SU-DHL-6 (cell line): Measurements from ENCODE around the gene TMEM169.

Experiments
- H2AFZ ChIP-seq: fragments of 200-600 bp; sonication (generic); 2 replicates; pipeline ENCODE4 v1.6.1; 2014; ENCODE audit warnings: low read depth, mild to moderate bottlenecking, moderate library complexity, mixed read lengths, antibody characterized with exemption, low read length; ENCODE audit not compliant: severe bottlenecking
- H3F3A ChIP-seq: fragments of 200-600 bp; shearing (Covaris generic); 2 replicates; pipeline ENCODE4 v1.6.0; 2016; ENCODE audit warnings: antibody characterized with exemption, mild to moderate bottlenecking; ENCODE audit not compliant: insufficient read depth
- H3K27ac ChIP-seq: fragments of 200-600 bp; sonication (generic); 2 replicates; pipeline ENCODE4 v1.5.1; 2016; ENCODE audit warnings: low read depth, mild to moderate bottlenecking, low read length, moderate library complexity, mixed read lengths
- H3K27me3 ChIP-seq: fragments of 200-600 bp; sonication (generic), shearing (Covaris generic); 2 replicates; pipeline ENCODE4 v1.6.0; 2014; ENCODE audit warnings: mild to moderate bottlenecking, low read length
- H3K36me3 ChIP-seq: fragments of 200-600 bp; sonication (generic); 2 replicates; pipeline ENCODE4 v1.6.1; 2014; ENCODE audit warnings: mild to moderate bottlenecking, low read length, mixed read lengths
- H3K4me2 ChIP-seq: fragments of 300-600, 200-600 bp; shearing (Covaris generic), sonication (generic); 2 replicates; pipeline ENCODE4 v1.6.0; 2014; ENCODE audit warnings: low read length, low read depth, mild to moderate bottlenecking; ENCODE audit not compliant: poor library complexity, severe bottlenecking
- H3K4me3 ChIP-seq: fragments of 200-600 bp; sonication (generic); 2 replicates; pipeline ENCODE4 v1.5.1; 2014; ENCODE audit warnings: antibody characterized with exemption, low read length, mild to moderate bottlenecking, mixed read lengths; ENCODE audit not compliant: insufficient read depth, poor library complexity, severe bottlenecking
- H3K79me2 ChIP-seq: fragments of 200-600 bp; sonication (generic); 2 replicates; pipeline ENCODE4 v1.6.1; 2014; ENCODE audit warnings: mild to moderate bottlenecking, low read length, moderate library complexity; ENCODE audit not compliant: insufficient read depth
- H3K9ac ChIP-seq: fragments of 200-600 bp; sonication (generic); 2 replicates; pipeline ENCODE4 v1.7.0; 2014; ENCODE audit warnings: mild to moderate bottlenecking, low read length
- H3K9me2 ChIP-seq: fragments of 200-600 bp; sonication (generic); replicated peaks from 2 replicates; pipeline ENCODE4 v1.6.1; 2014; ENCODE audit warnings: low read length; ENCODE audit not compliant: insufficient read depth
- H3K9me3 ChIP-seq: fragments of 200-600 bp; sonication (generic); 2 replicates; pipeline ENCODE4 v1.6.1; 2014; ENCODE audit warnings: low read length, mixed read lengths; ENCODE audit not compliant: insufficient read depth
- H4K20me1 ChIP-seq: fragments of 200-600 bp; sonication (generic); 2 replicates; pipeline ENCODE4 v1.6.1; 2014; ENCODE audit warnings: low read depth, mild to moderate bottlenecking, antibody characterized with exemption, low read length, moderate library complexity, mixed read lengths
- EZH2phosphoT487 ChIP-seq: fragments of 200-600 bp; sonication (generic), shearing (Covaris generic); conservative IDR thresholded peaks from 2 replicates; pipeline ENCODE4 v1.6.1; 2018; ENCODE audit warnings: mild to moderate bottlenecking, antibody characterized with exemption, low read length, moderate library complexity, mixed read lengths
- TF ChIP-seq, protein P1 (sequence below): fragments of 200-600 bp; sonication (generic); IDR thresholded peaks from one replicate; pipeline ENCODE4 v1.5.1; 2017; ENCODE audit warnings: antibody characterized with exemption, mild to moderate bottlenecking, low read length, moderate library complexity; ENCODE audit not compliant: insufficient read depth, poor library complexity, severe bottlenecking

TMEM169 gene

DNA sequence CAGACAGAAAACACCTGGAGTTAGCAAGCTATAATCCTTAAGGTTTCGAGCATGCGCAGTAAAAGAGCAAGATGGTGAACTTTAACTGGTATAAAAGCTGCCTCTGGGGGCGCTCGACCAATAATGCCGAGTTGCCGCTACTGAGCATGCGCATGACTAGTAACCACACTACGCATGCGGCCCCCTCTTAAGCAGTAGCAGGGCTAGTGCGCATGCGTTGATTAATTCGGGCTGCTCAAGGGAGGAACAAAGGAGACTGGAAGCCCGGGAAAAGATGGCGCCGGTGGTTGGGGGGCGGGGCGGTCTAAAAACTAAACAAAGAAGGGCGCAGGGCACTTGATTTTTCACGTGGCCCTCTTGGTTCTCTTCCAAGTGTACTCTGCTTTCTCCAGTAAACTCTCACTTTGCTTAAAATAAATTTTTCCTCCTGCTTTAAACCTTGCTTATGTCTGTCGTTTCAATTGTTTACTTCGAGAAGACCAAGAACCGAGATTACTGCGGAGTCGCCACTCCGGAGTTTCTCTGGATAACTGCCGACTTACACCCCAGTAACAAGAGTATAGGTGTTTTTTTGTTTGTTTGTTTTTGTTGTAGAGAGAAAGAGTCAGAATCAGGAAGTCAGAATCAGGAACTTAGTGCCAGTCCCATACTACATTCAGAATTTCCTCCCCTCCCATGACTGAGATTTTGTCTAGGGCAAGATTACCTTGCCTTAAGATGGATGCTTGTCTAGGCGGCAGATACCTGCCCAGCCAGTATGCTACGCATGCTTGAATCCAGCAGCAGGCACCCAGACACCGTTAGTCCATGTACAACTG lies 33.2 kb downstream of the TMEM169 start:
- peak overlapping the region; percentile 58 for H3K4me2 ChIP-seq
- H4K20me1 ChIP-seq, result peaks cover 67% of the 10 kb centered on the region
- no peak for TF ChIP-seq EZH2phosphoT487
- TF ChIP-seq, protein P1, sequence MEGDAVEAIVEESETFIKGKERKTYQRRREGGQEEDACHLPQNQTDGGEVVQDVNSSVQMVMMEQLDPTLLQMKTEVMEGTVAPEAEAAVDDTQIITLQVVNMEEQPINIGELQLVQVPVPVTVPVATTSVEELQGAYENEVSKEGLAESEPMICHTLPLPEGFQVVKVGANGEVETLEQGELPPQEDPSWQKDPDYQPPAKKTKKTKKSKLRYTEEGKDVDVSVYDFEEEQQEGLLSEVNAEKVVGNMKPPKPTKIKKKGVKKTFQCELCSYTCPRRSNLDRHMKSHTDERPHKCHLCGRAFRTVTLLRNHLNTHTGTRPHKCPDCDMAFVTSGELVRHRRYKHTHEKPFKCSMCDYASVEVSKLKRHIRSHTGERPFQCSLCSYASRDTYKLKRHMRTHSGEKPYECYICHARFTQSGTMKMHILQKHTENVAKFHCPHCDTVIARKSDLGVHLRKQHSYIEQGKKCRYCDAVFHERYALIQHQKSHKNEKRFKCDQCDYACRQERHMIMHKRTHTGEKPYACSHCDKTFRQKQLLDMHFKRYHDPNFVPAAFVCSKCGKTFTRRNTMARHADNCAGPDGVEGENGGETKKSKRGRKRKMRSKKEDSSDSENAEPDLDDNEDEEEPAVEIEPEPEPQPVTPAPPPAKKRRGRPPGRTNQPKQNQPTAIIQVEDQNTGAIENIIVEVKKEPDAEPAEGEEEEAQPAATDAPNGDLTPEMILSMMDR, result peak; percentile 76
- H3K9me3 ChIP-seq, result no peaks in the 10 kb centered on the region
- H3K36me3 ChIP-seq, result peaks cover 84% of the 10 kb centered on the region
- no peak overlapping the region for H2AFZ ChIP-seq
- peaks cover 99% of the 10 kb centered on the region for H3K79me2 ChIP-seq
- H3K27me3 ChIP-seq, result no peaks in the 10 kb centered on the region
- peaks cover 41% of the 10 kb centered on the region for H3F3A ChIP-seq
- H3K27ac ChIP-seq, result 0 out of 2 replicates have a peak overlapping the region, but pooled peaks have one; percentile 27
- H3K4me3 ChIP-seq, result peak overlapping the region; percentile 45
- H3K9me2 ChIP-seq, result no peaks in the 10 kb centered on the region
- H3K9ac ChIP-seq, result peak overlapping the region; percentile 44

DNA sequence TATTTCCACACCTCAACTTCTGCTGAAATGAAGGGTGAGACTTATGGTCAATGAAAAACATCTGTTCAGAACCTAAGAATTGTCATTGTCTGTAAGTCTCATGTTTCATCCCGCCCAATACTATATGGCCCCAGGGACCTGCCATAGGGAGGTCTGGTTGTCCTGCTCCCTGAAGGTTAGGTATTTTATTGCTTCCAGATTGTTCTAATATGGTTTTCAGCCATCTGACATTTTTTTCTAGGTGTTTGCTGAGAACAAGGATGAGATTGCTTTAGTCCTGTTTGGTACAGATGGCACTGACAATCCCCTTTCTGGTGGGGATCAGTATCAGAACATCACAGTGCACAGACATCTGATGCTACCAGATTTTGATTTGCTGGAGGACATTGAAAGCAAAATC lies 34.7 kb downstream of the TMEM169 start:
- H3K27ac ChIP-seq, result no peak overlapping the region
- peaks cover 31% of the 10 kb centered on the region for H3F3A ChIP-seq
- H3K9me3 ChIP-seq, result no peaks in the 10 kb centered on the region
- H2AFZ ChIP-seq, result no peak overlapping the region
- peaks cover 64% of the 10 kb centered on the region for H4K20me1 ChIP-seq
- no peak overlapping the region for H3K4me2 ChIP-seq
- no peak overlapping the region for H3K4me3 ChIP-seq
- H3K79me2 ChIP-seq, result peaks cover 99% of the 10 kb centered on the region
- H3K9me2 ChIP-seq, result no peaks in the 10 kb centered on the region
- TF ChIP-seq, protein P1, result no peak
- no peak for TF ChIP-seq EZH2phosphoT487
- H3K27me3 ChIP-seq, result no peaks in the 10 kb centered on the region
- no peak overlapping the region for H3K9ac ChIP-seq
- H3K36me3 ChIP-seq, result peaks cover 87% of the 10 kb centered on the region

DNA sequence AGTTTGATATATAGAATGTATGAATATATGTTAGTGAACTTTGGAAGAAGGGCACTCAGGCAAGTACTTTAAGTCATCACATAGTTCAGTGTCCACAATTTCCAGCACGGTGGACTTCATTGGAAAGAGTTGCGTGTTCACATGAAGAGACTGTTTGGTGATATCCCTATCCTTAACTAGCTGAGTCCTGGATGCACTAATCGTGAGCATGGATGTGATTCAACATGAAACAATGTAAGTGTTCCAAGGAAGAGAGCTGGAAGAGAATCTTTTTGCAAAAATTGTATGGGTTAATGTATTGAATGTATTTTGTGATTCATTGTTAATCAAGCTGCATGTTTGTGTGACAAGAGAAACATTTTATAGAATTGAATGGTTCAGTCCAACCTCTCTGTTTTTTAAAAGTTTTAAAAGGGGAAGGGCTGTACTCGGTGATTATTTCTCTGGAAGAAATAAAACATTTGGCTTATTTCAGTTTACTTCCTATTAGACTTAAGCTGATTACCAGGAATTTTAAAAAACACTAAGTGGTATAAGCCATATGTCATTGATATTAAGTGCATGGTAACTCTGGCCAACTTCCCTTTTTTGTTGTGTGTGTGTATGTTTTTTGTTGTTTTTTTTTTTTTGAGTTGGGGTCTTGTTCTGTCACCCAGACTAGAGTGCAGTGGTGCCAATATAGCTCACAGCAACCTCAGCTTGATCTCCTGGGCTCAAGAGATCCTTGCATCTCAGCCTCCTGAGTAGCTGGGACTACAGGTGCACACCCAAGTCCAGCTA lies 36.0 kb downstream of the TMEM169 start:
- Histone ChIP-seq H3K4me2 (no peak overlapping the region), H3F3A (peaks cover 18% of the 10 kb centered on the region), H3K79me2 (peaks cover 99% of the 10 kb centered on the region), H4K20me1 (peaks cover 62% of the 10 kb centered on the region), H3K27me3 (no peaks in the 10 kb centered on the region), H3K4me3 (no peak overlapping the region), H2AFZ (no peak overlapping the region), H3K36me3 (peaks cover 88% of the 10 kb centered on the region), H3K9me2 (no peaks in the 10 kb centered on the region), H3K9ac (no peak overlapping the region), H3K27ac (no peak overlapping the region), H3K9me3 (no peaks in the 10 kb centered on the region)
- TF ChIP-seq EZH2phosphoT487, result no peak
- TF ChIP-seq, protein P1, result no peak
